ENCODE data around the gene MED7.

DNA sequence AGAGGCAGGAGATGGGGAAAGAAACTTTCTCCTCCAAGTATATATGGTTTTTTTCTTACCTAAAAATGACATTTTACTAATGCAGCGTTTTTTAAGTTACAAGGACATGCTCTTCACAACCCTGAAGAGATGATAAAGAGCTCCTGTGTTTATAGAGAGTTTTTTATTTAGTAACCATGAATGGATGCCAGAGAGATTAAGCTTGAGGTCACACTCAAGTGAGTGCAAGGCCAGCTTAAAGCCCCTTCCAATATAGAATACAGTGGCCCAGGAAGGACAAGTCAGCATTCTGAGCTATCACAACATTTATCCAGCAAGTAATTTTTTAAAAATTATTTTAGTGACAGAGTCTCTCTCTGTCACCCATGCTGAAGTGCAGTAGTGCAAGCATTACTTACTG, 27.2 kb downstream of the MED7 start:
- TF ChIP-seq, protein P1, sequence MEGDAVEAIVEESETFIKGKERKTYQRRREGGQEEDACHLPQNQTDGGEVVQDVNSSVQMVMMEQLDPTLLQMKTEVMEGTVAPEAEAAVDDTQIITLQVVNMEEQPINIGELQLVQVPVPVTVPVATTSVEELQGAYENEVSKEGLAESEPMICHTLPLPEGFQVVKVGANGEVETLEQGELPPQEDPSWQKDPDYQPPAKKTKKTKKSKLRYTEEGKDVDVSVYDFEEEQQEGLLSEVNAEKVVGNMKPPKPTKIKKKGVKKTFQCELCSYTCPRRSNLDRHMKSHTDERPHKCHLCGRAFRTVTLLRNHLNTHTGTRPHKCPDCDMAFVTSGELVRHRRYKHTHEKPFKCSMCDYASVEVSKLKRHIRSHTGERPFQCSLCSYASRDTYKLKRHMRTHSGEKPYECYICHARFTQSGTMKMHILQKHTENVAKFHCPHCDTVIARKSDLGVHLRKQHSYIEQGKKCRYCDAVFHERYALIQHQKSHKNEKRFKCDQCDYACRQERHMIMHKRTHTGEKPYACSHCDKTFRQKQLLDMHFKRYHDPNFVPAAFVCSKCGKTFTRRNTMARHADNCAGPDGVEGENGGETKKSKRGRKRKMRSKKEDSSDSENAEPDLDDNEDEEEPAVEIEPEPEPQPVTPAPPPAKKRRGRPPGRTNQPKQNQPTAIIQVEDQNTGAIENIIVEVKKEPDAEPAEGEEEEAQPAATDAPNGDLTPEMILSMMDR (IDR thresholded peaks at IDR 0.05), result no peak
- TF ChIP-seq POLR2A (IDR thresholded peaks at IDR 0.05), result no peak

Measured in adrenal gland (tissue), 5 donors.